Mesenchymal stem cell (in vitro differentiated cells and primary cell): ENCODE data around the gene INSIG2.

ENCODE experiments used
- DNase-seq: peaks from one replicate; pipeline ENCODE4 v3.0.0-alpha.2; 2013
- H2AFZ ChIP-seq: one replicate; pipeline ENCODE4 v1.6.1; 2013; ENCODE audit warnings: low read depth, mild to moderate bottlenecking, control low read depth, inconsistent platforms, low read length, moderate library complexity
- H2AK5ac ChIP-seq: 2 replicates; pipeline ENCODE4 v1.6.1; 2013; ENCODE audit warnings: low read length, moderate library complexity, mild to moderate bottlenecking, inconsistent platforms; ENCODE audit not compliant: severe bottlenecking
- H2BK120ac ChIP-seq: one replicate; pipeline ENCODE4 v1.6.1; 2013; ENCODE audit warnings: low read depth, mild to moderate bottlenecking, inconsistent platforms, low read length, moderate library complexity
- H2BK12ac ChIP-seq, 2 experiments: one replicate each; pipeline ENCODE4 v1.6.1; 2013; ENCODE audit warnings: inconsistent platforms in 2 of 2, low read length in 2 of 2, mild to moderate bottlenecking in 2 of 2, moderate library complexity in 2 of 2, control low read depth in 1 of 2
- H2BK15ac ChIP-seq: one replicate; pipeline ENCODE4 v1.6.1; 2013; ENCODE audit warnings: mild to moderate bottlenecking, low read depth, inconsistent platforms; ENCODE audit not compliant: poor library complexity, severe bottlenecking
- H2BK5ac ChIP-seq: 2 replicates; pipeline ENCODE4 v1.6.1; 2013; ENCODE audit warnings: low read depth, mild to moderate bottlenecking, low read length, control low read depth, inconsistent platforms; ENCODE audit not compliant: poor library complexity, severe bottlenecking
- H3K14ac ChIP-seq, 2 experiments: one replicate each; pipeline ENCODE4 v1.6.1; 2013; ENCODE audit warnings: inconsistent platforms in 2 of 2, low read length in 2 of 2, control low read depth in 1 of 2, mild to moderate bottlenecking in 1 of 2, moderate library complexity in 1 of 2
- H3K18ac ChIP-seq, 2 experiments: one replicate each; pipeline ENCODE4 v1.6.1; 2013; ENCODE audit warnings: inconsistent platforms in 2 of 2, low read length in 2 of 2, control low read depth in 1 of 2, low read depth in 1 of 2, mild to moderate bottlenecking in 1 of 2
- H3K23ac ChIP-seq, 2 experiments: one replicate each; pipeline ENCODE4 v1.6.1; 2013; ENCODE audit warnings: inconsistent platforms in 2 of 2, low read length in 2 of 2, mild to moderate bottlenecking in 2 of 2, moderate library complexity in 2 of 2, control low read depth in 1 of 2
- H3K27ac ChIP-seq: 2 replicates; pipeline ENCODE4 v1.5.1; 2013; ENCODE audit warnings: mild to moderate bottlenecking, moderate library complexity, low read length, control low read depth, inconsistent platforms; ENCODE audit not compliant: poor library complexity, severe bottlenecking
- H3K27me3 ChIP-seq, 2 experiments: 2 replicates each; pipeline versions ENCODE4 v1.6.1 to v1.7.0; 2013; ENCODE audit warnings: low read length in 2 of 2, mild to moderate bottlenecking in 2 of 2, moderate library complexity in 2 of 2, control low read depth in 1 of 2, inconsistent platforms in 1 of 2; ENCODE audit not compliant: control insufficient read depth in 1 of 2, insufficient read depth in 1 of 2
- H3K36me3 ChIP-seq, 2 experiments: 2 replicates each; pipeline versions ENCODE4 v1.6.1 to v1.7.0; 2013; ENCODE audit warnings: low read length in 2 of 2, control low read depth in 1 of 2, inconsistent platforms in 1 of 2, low read depth in 1 of 2, mild to moderate bottlenecking in 1 of 2; ENCODE audit not compliant: insufficient read depth in 2 of 2, control insufficient read depth in 1 of 2
- H3K4ac ChIP-seq, 2 experiments: one replicate each; pipeline ENCODE4 v1.6.1; 2013; ENCODE audit warnings: inconsistent platforms in 2 of 2, low read length in 2 of 2, mild to moderate bottlenecking in 2 of 2, moderate library complexity in 2 of 2, control low read depth in 1 of 2, low read depth in 1 of 2
- H3K4me1 ChIP-seq: 2 replicates; pipeline ENCODE4 v1.6.1; 2013; ENCODE audit warnings: low read depth, low read length, control low read depth; ENCODE audit not compliant: control insufficient read depth, insufficient read depth
- H3K4me2 ChIP-seq: 2 replicates; pipeline ENCODE4 v1.6.1; 2013; ENCODE audit warnings: low read length, mild to moderate bottlenecking, inconsistent platforms; ENCODE audit not compliant: poor library complexity, severe bottlenecking
- H3K4me3 ChIP-seq, 2 experiments: 2 replicates each; pipeline versions ENCODE4 v1.5.1 to v1.7.0; 2013; ENCODE audit warnings: low read length in 2 of 2, mild to moderate bottlenecking in 2 of 2, control low read depth in 1 of 2, low read depth in 1 of 2; ENCODE audit not compliant: insufficient read depth in 1 of 2
- H3K79me1 ChIP-seq: replicated peaks from 2 replicates; pipeline ENCODE4 v1.6.1; 2013; ENCODE audit warnings: mild to moderate bottlenecking, control low read depth, low read length, inconsistent platforms; ENCODE audit not compliant: poor library complexity, severe bottlenecking
- H3K9ac ChIP-seq: 2 replicates; pipeline ENCODE4 v1.7.0; 2013; ENCODE audit warnings: mild to moderate bottlenecking, low read length, moderate library complexity
- H3K9me3 ChIP-seq: 2 replicates; pipeline ENCODE4 v1.7.0; 2013; ENCODE audit warnings: mild to moderate bottlenecking, low read length; ENCODE audit not compliant: control insufficient read depth
- H4K8ac ChIP-seq: one replicate; pipeline ENCODE4 v1.6.1; 2013; ENCODE audit warnings: inconsistent platforms, mild to moderate bottlenecking, low read length, moderate library complexity
- H4K91ac ChIP-seq: one replicate; pipeline ENCODE4 v1.6.1; 2013; ENCODE audit warnings: mild to moderate bottlenecking, low read length, inconsistent platforms
- WGBS: methylation state at CpG from one replicate; pipeline ENCODE4 v1.1.7; 2013; ENCODE audit warnings: mixed read lengths; 5-methylcytosine and 5-hydroxymethylcytosine counted together

INSIG2 gene

GRCh38 chr2:118148809-118149208 is 60.5 kb downstream of the INSIG2 start:
- H4K91ac ChIP-seq, result no peak overlapping the region
- no peak overlapping the region for H2AK5ac ChIP-seq
- no peak overlapping the region for H2AFZ ChIP-seq
- H3K9ac ChIP-seq, result peak overlapping the region; percentile 45
- no peak overlapping the region for H3K27ac ChIP-seq
- H2BK15ac ChIP-seq, result no peak overlapping the region
- H3K36me3 ChIP-seq, result no peaks in the 10 kb centered on the region
- H3K4me3 ChIP-seq, result peak overlapping the region in 1 of 2 experiments; percentile 27
- DNase-seq, result no peak
- no peak overlapping the region for H3K4me2 ChIP-seq
- H2BK5ac ChIP-seq, result no peak overlapping the region
- no peaks in the 10 kb centered on the region for H3K4me1 ChIP-seq
- H3K4ac ChIP-seq, result no peak overlapping the region
- no peaks in the 10 kb centered on the region for H3K27me3 ChIP-seq
- H2BK120ac ChIP-seq, result no peak overlapping the region
- no peaks in the 10 kb centered on the region for H3K79me1 ChIP-seq
- H3K14ac ChIP-seq, result no peak overlapping the region
- no peak overlapping the region for H4K8ac ChIP-seq
- no peak overlapping the region for H3K18ac ChIP-seq
- H2BK12ac ChIP-seq, result no peak overlapping the region
- WGBS, result 82% methylated on average over 3 of the region's 3 CpGs
- no peaks in the 10 kb centered on the region for H3K9me3 ChIP-seq
- H3K23ac ChIP-seq, result no peak overlapping the region

GRCh38 chr2:118150294-118150693 is 62.0 kb downstream of the INSIG2 start:
- Histone ChIP-seq H2BK120ac (no peak overlapping the region), H3K23ac (no peak overlapping the region), H4K91ac (no peak overlapping the region), H2AFZ (no peak overlapping the region), H2AK5ac (no peak overlapping the region), H3K27me3 (no peaks in the 10 kb centered on the region), H4K8ac (no peak overlapping the region), H3K4ac (no peak overlapping the region), H3K27ac (no peak overlapping the region), H3K14ac (no peak overlapping the region), H2BK15ac (no peak overlapping the region), H3K9ac (peak overlapping the region; percentile 45), H3K79me1 (no peaks in the 10 kb centered on the region), H3K4me2 (no peak overlapping the region), H2BK5ac (no peak overlapping the region), H3K4me1 (no peaks in the 10 kb centered on the region), H2BK12ac (no peak overlapping the region), H3K9me3 (no peaks in the 10 kb centered on the region), H3K4me3 (no peak overlapping the region), H3K18ac (no peak overlapping the region), H3K36me3 (no peaks in the 10 kb centered on the region)
- no peak for DNase-seq

- no peak overlapping the region for H2AK5ac ChIP-seq
- no peaks in the 10 kb centered on the region for H3K4me1 ChIP-seq
- H3K14ac ChIP-seq, result no peak overlapping the region
- H3K4ac ChIP-seq, result no peak overlapping the region
- no peak overlapping the region for H4K91ac ChIP-seq
- H4K8ac ChIP-seq, result no peak overlapping the region
- H3K23ac ChIP-seq, result no peak overlapping the region
- H3K18ac ChIP-seq, result no peak overlapping the region
- H3K4me3 ChIP-seq, result no peak overlapping the region
- DNase-seq, result no peak
- no peak overlapping the region for H2BK5ac ChIP-seq
- H2BK15ac ChIP-seq, result no peak overlapping the region
- 100% methylated on average over 1 of the region's 1 CpG for WGBS
- no peaks in the 10 kb centered on the region for H3K27me3 ChIP-seq
- H3K9ac ChIP-seq, result no peak overlapping the region
- H2BK12ac ChIP-seq, result no peak overlapping the region
- no peak overlapping the region for H3K27ac ChIP-seq
- no peaks in the 10 kb centered on the region for H3K36me3 ChIP-seq
- H2AFZ ChIP-seq, result no peak overlapping the region
- no peaks in the 10 kb centered on the region for H3K79me1 ChIP-seq
- H3K9me3 ChIP-seq, result peaks cover 9% of the 10 kb centered on the region
- no peak overlapping the region for H3K4me2 ChIP-seq
- H2BK120ac ChIP-seq, result no peak overlapping the region
These were observed 63.6 kb downstream of the INSIG2 start for GRCh38 chr2:118151831-118152230.

GRCh38 chr2:118153433-118153832 is 65.2 kb downstream of the INSIG2 start:
- no peak overlapping the region for H4K8ac ChIP-seq
- H3K9me3 ChIP-seq, result peaks cover 12% of the 10 kb centered on the region
- no peak overlapping the region for H3K18ac ChIP-seq
- H2BK5ac ChIP-seq, result no peak overlapping the region
- no peak overlapping the region for H3K4me2 ChIP-seq
- no peak overlapping the region for H3K23ac ChIP-seq
- H2AK5ac ChIP-seq, result no peak overlapping the region
- no peak overlapping the region for H3K9ac ChIP-seq
- H2BK120ac ChIP-seq, result no peak overlapping the region
- no peak overlapping the region for H3K4ac ChIP-seq
- no peak for DNase-seq
- no peak overlapping the region for H2BK12ac ChIP-seq
- no peak overlapping the region for H3K14ac ChIP-seq
- no peaks in the 10 kb centered on the region for H3K79me1 ChIP-seq
- no peak overlapping the region for H3K27ac ChIP-seq
- no peaks in the 10 kb centered on the region for H3K27me3 ChIP-seq
- H2BK15ac ChIP-seq, result no peak overlapping the region
- H3K36me3 ChIP-seq, result no peaks in the 10 kb centered on the region
- H4K91ac ChIP-seq, result no peak overlapping the region
- no peak overlapping the region for H2AFZ ChIP-seq
- WGBS, result 50% methylated on average over 4 of the region's 4 CpGs
- no peaks in the 10 kb centered on the region for H3K4me1 ChIP-seq
- H3K4me3 ChIP-seq, result no peak overlapping the region
